ENCODE results near the gene RAB1A.
"Not testable (repeated sequence)": the region's sequence is repeated elsewhere in the genome, so short reads cannot be mapped to it uniquely, and the experiment has no call there.

RAB1A gene

GRCh38 chr2:65129826-65130663 lies at the start of gene RAB1A:
TSS of gene RAB1A (minus strand) at chr2:65130106. CDS start at chr2:65129915, 191 bp downstream.
- DNase-seq, result peak; percentile 98

- DNase-seq, result no peak
Observed at GRCh38 chr2:65177751-65178442, 48.0 kb upstream of the RAB1A start.

GRCh38 chr2:65175894-65176530 lies 46.1 kb upstream of the RAB1A start:
- no peak for DNase-seq

GRCh38 chr2:65174031-65174430 lies 44.1 kb upstream of the RAB1A start:
- not testable (repeated sequence) for DNase-seq

GRCh38 chr2:65172994-65173790 lies 43.3 kb upstream of the RAB1A start:
- DNase-seq, result no peak

- DNase-seq, result not testable (repeated sequence)
Observed at GRCh38 chr2:65170611-65171477, 40.9 kb upstream of the RAB1A start.

GRCh38 chr2:65169760-65170136 lies 39.8 kb upstream of the RAB1A start:
- no peak for DNase-seq

- no peak for DNase-seq
Observed at GRCh38 chr2:65165558-65165957, 35.7 kb upstream of the RAB1A start.

GRCh38 chr2:65164426-65164891 lies 34.6 kb upstream of the RAB1A start:
- no peak for DNase-seq

- no peak for DNase-seq
Observed at GRCh38 chr2:65161551-65162100, 31.7 kb upstream of the RAB1A start.

GRCh38 chr2:65159906-65160305 lies 30.0 kb upstream of the RAB1A start:
- DNase-seq, result no peak

GRCh38 chr2:65159261-65159660 lies 29.4 kb upstream of the RAB1A start:
- DNase-seq, result no peak

- no peak for DNase-seq
Observed at GRCh38 chr2:65158557-65158956, 28.7 kb upstream of the RAB1A start.

GRCh38 chr2:65157856-65158255 lies 27.9 kb upstream of the RAB1A start:
- not testable (repeated sequence) for DNase-seq

GRCh38 chr2:65156041-65156440 lies 26.1 kb upstream of the RAB1A start:
- no peak for DNase-seq

- DNase-seq, result no peak
Observed at GRCh38 chr2:65153515-65153914, 23.6 kb upstream of the RAB1A start.

- no peak for DNase-seq
Observed at GRCh38 chr2:65146078-65146477, 16.2 kb upstream of the RAB1A start.

GRCh38 chr2:65144571-65144970 lies 14.7 kb upstream of the RAB1A start:
- no peak for DNase-seq

GRCh38 chr2:65142515-65142914 lies 12.6 kb upstream of the RAB1A start:
- no peak for DNase-seq

GRCh38 chr2:65137197-65137775 lies 7.4 kb upstream of the RAB1A start:
- DNase-seq, result no peak

GRCh38 chr2:65136253-65136652 lies 6.3 kb upstream of the RAB1A start:
- no peak for DNase-seq

Measured in activated T-cell treated with anti-CD3 and anti-CD28 coated beads for 4 hours (primary cell).